ENCODE data around the gene LIMK2. TPM values are rescaled to one million over a fixed set of nuclear protein-coding genes. Genes with fewer than 3 reads are reported as not detected.
A peak's percentile ranks its signal among the peaks of the same experiment; 100 is the strongest.

LIMK2 gene
- total RNA-seq, 6 experiments from 2014 or later, result 27.9 to 31.4 (median 28.9) TPM

DNA sequence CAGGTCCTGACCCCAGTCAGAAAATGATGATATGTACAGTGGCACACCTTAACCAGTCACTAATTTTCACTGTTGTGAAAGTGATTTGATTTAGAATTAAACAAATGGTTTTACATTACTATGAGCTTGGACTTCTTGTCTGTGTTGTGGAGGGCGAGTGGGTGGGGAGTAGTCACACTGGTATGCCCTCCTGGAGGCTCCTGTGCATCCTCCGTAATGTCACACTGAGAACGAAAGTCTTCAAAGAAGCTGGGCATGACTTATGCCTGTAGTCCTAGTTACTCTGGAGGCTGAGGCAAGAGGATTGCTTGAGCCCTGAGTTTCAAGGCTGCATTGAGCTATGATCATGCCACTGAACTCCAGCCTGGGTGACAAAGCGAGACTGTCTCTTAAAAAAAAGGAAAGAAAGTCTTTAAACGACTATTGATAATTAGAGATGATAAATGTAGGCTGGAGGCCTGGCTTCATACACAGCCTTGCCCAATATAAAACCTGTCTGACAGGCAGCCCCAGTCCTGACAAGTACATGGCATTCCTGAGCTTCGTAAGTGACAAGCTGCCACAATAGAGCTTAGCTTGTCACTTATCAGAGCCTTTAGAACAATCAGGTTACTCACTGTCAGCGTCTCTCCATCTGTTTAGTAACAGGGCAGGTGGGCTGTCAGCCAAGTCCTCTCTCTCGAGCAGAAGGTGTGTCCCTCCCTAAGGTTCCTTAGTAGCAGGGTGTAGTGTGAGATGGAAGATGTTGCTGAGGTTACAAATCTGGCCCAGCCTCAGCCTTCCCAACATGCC is 5.0 kb upstream of the LIMK2 start:
- Mint-ChIP-seq H3K27ac (peak overlapping the region; percentile 29; the same call in 1 of the 2 replicates), H3K4me1 (ENCODE audit: low read depth) (peaks cover 19% of the 10 kb centered on the region), H3K36me3 (ENCODE audit: low read depth) (0 out of 2 replicates have a peak, but pooled peaks cover 2% of the 10 kb centered on the region), H3K27me3 (ENCODE audit: insufficient read depth) (no peaks in the 10 kb centered on the region; the same call in 1 of the 2 replicates), H3K4me3 (no peak overlapping the region), H3K9me3 (no peaks in the 10 kb centered on the region)
- no peak for DNase-seq
- no peak for TF ChIP-seq CTCF (IDR thresholded peaks at IDR 0.05)

GRCh38 chr22:31210556-31211421 is 1.3 kb upstream of the LIMK2 start:
- Mint-ChIP-seq H3K4me1 (ENCODE audit: low read depth) (peaks cover 28% of the 10 kb centered on the region), H3K4me3 (0 out of 2 replicates have a peak overlapping the region, but pooled peaks have one; percentile 29), H3K36me3 (ENCODE audit: low read depth) (no peaks in the 10 kb centered on the region)

DNA sequence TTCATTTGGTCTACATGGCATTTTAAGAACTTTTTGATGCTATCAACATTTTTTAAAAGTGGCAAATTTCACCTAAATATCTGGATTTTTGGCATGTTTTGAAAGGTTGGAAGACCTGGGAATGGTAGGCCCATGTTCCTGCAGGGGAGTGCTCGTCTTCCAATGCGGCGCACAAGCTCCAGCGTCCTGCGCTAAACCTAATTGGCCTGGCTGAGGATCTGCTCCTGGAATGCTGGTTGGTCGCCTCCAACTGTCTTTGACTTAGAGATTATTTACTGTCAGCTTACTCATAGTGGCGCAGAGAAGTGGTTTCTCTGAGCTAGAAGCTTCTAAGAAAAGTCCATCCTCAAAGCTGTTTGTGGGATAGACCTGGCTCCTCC is 626 bp upstream of the LIMK2 start:
- DNase-seq, result no peak
- H3K4me1 Mint-ChIP-seq (ENCODE audit: low read depth), result peaks cover 28% of the 10 kb centered on the region
- no peaks in the 10 kb centered on the region; the same call in 1 of the 2 replicates for H3K27me3 Mint-ChIP-seq (ENCODE audit: insufficient read depth)
- no peaks in the 10 kb centered on the region for H3K36me3 Mint-ChIP-seq (ENCODE audit: low read depth)
- H3K27ac Mint-ChIP-seq, result peak overlapping the region; percentile 68
- no peak for TF ChIP-seq CTCF (IDR thresholded peaks at IDR 0.05)
- peak overlapping the region; percentile 90 for H3K4me3 Mint-ChIP-seq
- H3K9me3 Mint-ChIP-seq, result no peaks in the 10 kb centered on the region

More at GRCh38 chr22:31210556-31211421, 1.3 kb upstream of the LIMK2 start:
- H3K9me3 Mint-ChIP-seq, result no peaks in the 10 kb centered on the region
- no peak for TF ChIP-seq CTCF (IDR thresholded peaks at IDR 0.05)
- DNase-seq, result peak; percentile 12
- no peaks in the 10 kb centered on the region; the same call in 1 of the 2 replicates for H3K27me3 Mint-ChIP-seq (ENCODE audit: insufficient read depth)
- peak overlapping the region; percentile 67 for H3K27ac Mint-ChIP-seq

- no peak for DNase-seq
- Mint-ChIP-seq H3K9me3 (no peaks in the 10 kb centered on the region), H3K4me1 (ENCODE audit: low read depth) (peaks cover 30% of the 10 kb centered on the region), H3K27me3 (ENCODE audit: insufficient read depth) (no peaks in the 10 kb centered on the region; the same call in 1 of the 2 replicates), H3K4me3 (peak overlapping the region; percentile 90), H3K27ac (peak overlapping the region; percentile 17; the same call in 1 of the 2 replicates), H3K36me3 (ENCODE audit: low read depth) (no peaks in the 10 kb centered on the region)
- no peak for TF ChIP-seq CTCF (IDR thresholded peaks at IDR 0.05)
Observed at GRCh38 chr22:31212783-31213629, 908 bp downstream of the LIMK2 start.

GRCh38 chr22:31215018-31215535 is 3.0 kb downstream of the LIMK2 start:
- no peak for DNase-seq
- no peak overlapping the region for H3K27ac Mint-ChIP-seq
- TF ChIP-seq CTCF (IDR thresholded peaks at IDR 0.05), result no peak
- H3K36me3 Mint-ChIP-seq (ENCODE audit: low read depth), result no peaks in the 10 kb centered on the region
- no peaks in the 10 kb centered on the region; the same call in 1 of the 2 replicates for H3K27me3 Mint-ChIP-seq (ENCODE audit: insufficient read depth)
- H3K9me3 Mint-ChIP-seq, result no peaks in the 10 kb centered on the region
- no peak overlapping the region for H3K4me3 Mint-ChIP-seq
- H3K4me1 Mint-ChIP-seq (ENCODE audit: low read depth), result peaks cover 38% of the 10 kb centered on the region

Measured in HFFc6 (cell line).